GM13977 (cell line): Measurements from ENCODE around the gene TXNL1.

Experiments
- DNase-seq: peaks from one replicate; pipeline ENCODE4 v3.0.0; 2012; ENCODE audit warnings: low spot score
- in situ Hi-C: fragments of 300-500 bp; cut with MboI; formaldehyde crosslinking; loops from one replicate; pipeline ENCODE4 v1.12.0; 2022; ENCODE audit warnings: low sequenced_read_pairs, low pct_unique_long_range_greater_than_20kb, mixed read lengths, inconsistent platforms; ENCODE audit not compliant: unreplicated experiment
- TF ChIP-seq, protein P1 (sequence below): IDR thresholded peaks from 2 replicates; pipeline ENCODE4 v1.5.1; 2012; ENCODE audit warnings: mild to moderate bottlenecking, control low read depth; ENCODE audit not compliant: insufficient read depth; ENCODE audit errors: extremely low read depth, missing control alignments

TXNL1 gene

DNA sequence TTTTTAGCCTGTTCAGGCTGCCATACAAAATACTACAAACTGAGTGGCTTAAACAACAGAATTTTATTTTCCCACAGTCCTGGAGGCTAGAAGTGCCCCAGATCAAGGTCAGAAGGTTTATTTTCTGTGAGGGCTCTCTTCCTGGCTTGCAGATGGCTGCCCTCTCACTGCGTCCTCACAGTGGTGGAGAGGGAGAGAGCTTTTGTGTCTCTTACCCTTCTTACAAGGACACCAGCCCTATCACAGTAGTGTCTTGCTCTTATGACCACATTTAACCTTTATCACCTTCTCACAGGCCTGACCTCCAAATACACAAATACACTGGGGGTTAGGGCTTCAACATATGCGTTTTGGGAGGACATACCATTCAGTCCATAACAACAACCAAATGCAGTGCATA, 24.5 kb upstream of the TXNL1 start:
- TF ChIP-seq, protein P1, sequence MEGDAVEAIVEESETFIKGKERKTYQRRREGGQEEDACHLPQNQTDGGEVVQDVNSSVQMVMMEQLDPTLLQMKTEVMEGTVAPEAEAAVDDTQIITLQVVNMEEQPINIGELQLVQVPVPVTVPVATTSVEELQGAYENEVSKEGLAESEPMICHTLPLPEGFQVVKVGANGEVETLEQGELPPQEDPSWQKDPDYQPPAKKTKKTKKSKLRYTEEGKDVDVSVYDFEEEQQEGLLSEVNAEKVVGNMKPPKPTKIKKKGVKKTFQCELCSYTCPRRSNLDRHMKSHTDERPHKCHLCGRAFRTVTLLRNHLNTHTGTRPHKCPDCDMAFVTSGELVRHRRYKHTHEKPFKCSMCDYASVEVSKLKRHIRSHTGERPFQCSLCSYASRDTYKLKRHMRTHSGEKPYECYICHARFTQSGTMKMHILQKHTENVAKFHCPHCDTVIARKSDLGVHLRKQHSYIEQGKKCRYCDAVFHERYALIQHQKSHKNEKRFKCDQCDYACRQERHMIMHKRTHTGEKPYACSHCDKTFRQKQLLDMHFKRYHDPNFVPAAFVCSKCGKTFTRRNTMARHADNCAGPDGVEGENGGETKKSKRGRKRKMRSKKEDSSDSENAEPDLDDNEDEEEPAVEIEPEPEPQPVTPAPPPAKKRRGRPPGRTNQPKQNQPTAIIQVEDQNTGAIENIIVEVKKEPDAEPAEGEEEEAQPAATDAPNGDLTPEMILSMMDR = no peak
- DNase-seq = no peak
- in situ Hi-C loops = no loop called here

DNA sequence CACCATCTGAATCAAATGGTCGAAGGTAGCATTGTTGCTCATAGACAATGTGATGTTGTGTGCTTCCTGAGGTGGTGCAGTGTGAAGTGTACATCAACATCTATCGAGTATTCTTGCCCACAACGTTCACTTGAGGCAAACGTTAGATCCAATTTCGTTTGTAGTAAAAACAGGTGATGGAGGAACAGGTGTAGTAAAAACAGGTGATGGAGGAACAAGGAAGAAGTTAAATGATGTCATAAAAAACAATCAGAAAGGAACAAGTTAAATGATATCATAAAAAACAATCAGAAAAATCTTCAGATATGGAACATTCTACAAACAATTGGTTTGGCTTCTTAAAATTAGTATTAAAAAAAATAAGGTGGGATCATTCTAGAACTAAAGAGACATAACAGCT, 24.1 kb upstream of the TXNL1 start:
- no peak for DNase-seq
- TF ChIP-seq, protein P1 = no peak
- in situ Hi-C loops = no loop called here

DNA sequence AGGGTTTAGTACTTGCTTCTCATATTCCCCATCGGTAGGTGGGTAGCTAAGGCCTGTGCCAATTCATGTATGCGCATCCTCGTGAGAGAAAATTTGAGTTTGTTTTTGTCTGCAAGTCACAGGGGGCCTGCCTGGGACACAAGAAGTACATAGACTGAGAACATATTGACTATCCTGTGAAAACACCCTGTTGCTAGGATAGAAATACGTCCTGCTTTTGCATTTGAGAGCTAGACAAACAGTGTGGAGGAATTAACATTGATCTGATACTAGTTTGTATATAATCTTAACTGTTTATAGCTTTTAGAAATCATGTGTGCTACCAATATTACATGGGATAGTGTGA, 23.6 kb upstream of the TXNL1 start:
- no peak for DNase-seq
- in situ Hi-C loops = no loop called here
- TF ChIP-seq, protein P1 = no peak

DNA sequence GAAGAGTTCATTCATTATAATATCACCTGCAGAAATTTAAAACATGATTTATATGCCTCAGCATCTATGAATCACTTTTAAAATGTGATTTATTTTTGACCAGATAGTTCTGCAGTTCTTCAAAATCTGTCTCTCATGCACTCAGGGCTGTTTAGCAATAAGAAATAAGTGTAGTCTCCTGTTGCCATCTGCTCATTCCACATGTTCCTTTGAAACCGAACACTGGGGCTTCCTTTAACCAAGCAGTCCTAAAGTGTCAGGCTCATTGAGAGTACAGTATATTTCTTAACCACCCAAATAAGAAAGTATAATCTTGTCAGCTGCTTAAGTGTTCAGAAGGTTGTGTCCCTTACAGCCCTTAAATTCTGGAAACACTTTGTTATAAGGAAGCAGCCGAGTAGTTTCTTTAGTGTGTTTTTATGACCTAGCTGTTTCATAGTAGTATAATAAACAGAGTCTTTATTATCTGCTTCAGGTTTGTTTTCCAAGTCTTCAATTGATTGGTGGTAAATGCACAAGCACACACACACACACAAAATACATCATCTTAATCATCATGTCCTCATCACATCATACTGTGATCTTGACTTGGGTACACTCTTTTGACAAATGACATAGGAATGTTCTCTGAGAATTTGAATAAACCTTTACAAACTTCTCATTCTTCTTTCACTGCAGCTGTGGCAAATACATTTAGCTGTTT, 23.1 kb upstream of the TXNL1 start:
- DNase-seq = no peak
- TF ChIP-seq, protein P1 = no peak
- in situ Hi-C loops = no loop called here

DNA sequence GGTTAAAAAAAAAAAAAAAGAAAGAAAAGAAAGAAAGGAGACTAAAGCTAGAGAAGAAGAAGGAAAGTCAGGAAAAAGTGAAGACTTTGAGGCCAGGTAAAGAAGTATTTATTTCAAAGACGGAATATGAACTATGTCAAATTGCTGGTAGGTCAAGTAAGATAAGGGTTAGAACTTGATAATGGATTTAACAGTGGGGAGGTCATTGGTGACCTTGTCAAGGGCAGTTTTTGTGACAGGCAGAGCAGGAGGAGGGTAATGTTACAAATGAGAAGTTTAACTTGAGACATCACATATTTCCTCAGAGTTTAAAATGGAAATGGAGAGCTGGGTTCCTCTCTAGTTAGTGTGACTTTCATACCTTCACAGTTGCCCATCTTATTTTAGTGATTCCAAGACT, 22.3 kb upstream of the TXNL1 start:
- DNase-seq = no peak
- TF ChIP-seq, protein P1 = no peak
- in situ Hi-C loops = no loop called here

DNA sequence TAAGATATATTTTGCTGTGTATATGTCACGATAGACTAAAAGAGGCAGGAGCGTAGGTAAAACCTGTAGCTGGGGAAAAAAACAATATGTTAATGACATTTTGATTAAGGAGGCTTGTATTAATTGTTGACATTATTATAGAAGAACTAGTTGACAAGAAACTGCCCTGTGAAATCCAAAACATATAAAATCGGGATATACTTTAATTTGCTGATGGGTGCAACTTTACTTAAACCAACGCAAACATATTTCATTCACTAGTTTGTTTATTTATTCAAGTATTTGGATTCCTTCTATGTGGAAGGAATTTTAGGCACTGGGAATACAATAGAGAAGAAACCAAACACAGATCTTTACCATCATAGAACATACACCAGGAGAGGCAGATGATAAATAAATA, 20.7 kb upstream of the TXNL1 start:
- TF ChIP-seq, protein P1 = no peak
- in situ Hi-C loops = no loop called here
- DNase-seq = no peak
